Measurements from ENCODE around the gene SOAT1. TPM values are rescaled to one million over a fixed set of nuclear protein-coding genes. Genes with fewer than 3 reads are reported as not detected.

Gene SOAT1
- total and polyA plus RNA-seq, 2 of the 4 experiments (the other 2 are of a cell fraction): 19.5 to 19.8 TPM

DNA sequence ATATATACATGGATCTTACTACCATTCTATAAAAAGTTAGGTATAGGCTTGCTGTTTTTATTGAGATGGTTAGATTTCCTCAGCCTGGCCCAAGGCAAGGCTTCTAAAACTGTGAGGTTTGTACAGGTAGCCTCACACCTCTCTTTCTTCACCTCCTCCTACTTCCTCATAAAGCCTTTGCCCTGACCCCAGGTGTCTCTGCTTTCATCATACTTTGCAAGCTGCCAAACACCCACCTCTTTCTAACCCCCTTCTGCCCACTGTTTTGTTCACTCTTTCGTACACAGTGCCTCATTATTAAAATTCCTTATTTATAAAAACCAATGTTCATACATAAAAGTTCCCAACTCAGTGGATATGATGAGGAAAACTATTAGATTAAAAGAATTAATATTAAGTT lies 31.4 kb upstream of the SOAT1 start:
- no peaks in the 10 kb centered on the region for H3K9me1 ChIP-seq (ENCODE audit: insufficient read depth, low read length)
- no peak overlapping the region for H4K91ac ChIP-seq (ENCODE audit: insufficient read depth, low read depth, low read length)
- H2AK9ac ChIP-seq (replicated peaks; ENCODE audit: low read depth, low read length, poor library complexity): no peak overlapping the region
- in situ Hi-C loops (cut with MboI; ENCODE audit: low sequenced_read_pairs) (loop anchor here (25.0 kb wide), 1 partner anchor 325 kb away; the partner anchor contains the start of genes NPHS2 and TDRD5), intact Hi-C loops (cut with micrococcal nuclease) (no loop called here), dilution Hi-C loops (cut with HindIII; ENCODE audit: low sequenced_read_pairs, unreplicated experiment) (no loop called here)
- H3K9ac ChIP-seq (ENCODE audit: low read depth, low read length): no peak overlapping the region
- no peak overlapping the region for H3K4ac ChIP-seq (ENCODE audit: low read depth, low read length)
- no peak overlapping the region for H2AK5ac ChIP-seq (ENCODE audit: low read depth, low read length)
- 0 out of 2 replicates have a peak, but pooled peaks cover 2% of the 10 kb centered on the region for H3K27me3 ChIP-seq (ENCODE audit: control insufficient read depth, insufficient read depth, low read length)
- H3K56ac ChIP-seq (ENCODE audit: extremely low read depth, insufficient read depth, low read length): no peak overlapping the region
- no peak overlapping the region for H3K4me3 ChIP-seq (ENCODE audit: insufficient read depth, low read depth, low read length)
- H2BK20ac ChIP-seq (ENCODE audit: low read depth, low read length): no peak overlapping the region
- ATAC-seq (ENCODE audit: low read depth) (no peak), DNase-seq (no peak)
- no peak overlapping the region for H2BK15ac ChIP-seq (ENCODE audit: low read depth, low read length)
- H3K18ac ChIP-seq (ENCODE audit: low read depth, low read length): no peak overlapping the region
- no TSS peak for BruUV-seq (replicated peaks)
- no peak overlapping the region for H2BK5ac ChIP-seq (ENCODE audit: low read depth, low read length, poor library complexity, severe bottlenecking)
- no peaks in the 10 kb centered on the region for H3K36me3 ChIP-seq (ENCODE audit: control insufficient read depth, insufficient read depth, low read length)
- no peak overlapping the region for H3K14ac ChIP-seq (replicated peaks; ENCODE audit: low read depth, low read length)
- CTCF ChIA-PET: interaction anchor here (1.0 kb wide), 1 partner anchor 113 kb away, joined by 3 read pairs; no protein-coding TSS in a partner anchor
- no peaks in the 10 kb centered on the region for H3K9me3 ChIP-seq (ENCODE audit: control insufficient read depth, insufficient read depth, low read length)
- no peak overlapping the region for H2AFZ ChIP-seq (replicated peaks; ENCODE audit: low read length, poor library complexity)
- POLR2A ChIA-PET (ENCODE audit: unreplicated experiment): no interaction called here
- no peak overlapping the region for H3K4me2 ChIP-seq (ENCODE audit: low read depth, low read length)
- no peaks in the 10 kb centered on the region for H4K20me1 ChIP-seq (ENCODE audit: insufficient read depth, low read length)
- H3K23ac ChIP-seq (ENCODE audit: low read depth, low read length): no peak overlapping the region
- no peaks in the 10 kb centered on the region for H3K79me1 ChIP-seq (ENCODE audit: low read depth in 1 of 2, low read length in 2 of 2)
- no peak overlapping the region for H4K5ac ChIP-seq (ENCODE audit: low read depth, low read length)
- no peak overlapping the region for H2BK120ac ChIP-seq (ENCODE audit: low read depth, low read length)
- no peak overlapping the region for H3K27ac ChIP-seq (ENCODE audit: insufficient read depth, low read length)
- TF ChIP-seq, protein P1, sequence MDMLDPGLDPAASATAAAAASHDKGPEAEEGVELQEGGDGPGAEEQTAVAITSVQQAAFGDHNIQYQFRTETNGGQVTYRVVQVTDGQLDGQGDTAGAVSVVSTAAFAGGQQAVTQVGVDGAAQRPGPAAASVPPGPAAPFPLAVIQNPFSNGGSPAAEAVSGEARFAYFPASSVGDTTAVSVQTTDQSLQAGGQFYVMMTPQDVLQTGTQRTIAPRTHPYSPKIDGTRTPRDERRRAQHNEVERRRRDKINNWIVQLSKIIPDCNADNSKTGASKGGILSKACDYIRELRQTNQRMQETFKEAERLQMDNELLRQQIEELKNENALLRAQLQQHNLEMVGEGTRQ (IDR thresholded peaks at IDR 0.05; ENCODE audit: low read depth, low read length): no peak
- TF ChIP-seq CEBPB (IDR thresholded peaks at IDR 0.05; ENCODE audit: low read depth, low read length): no peak
- TF ChIP-seq CHD1 (IDR thresholded peaks at IDR 0.05; ENCODE audit: low read depth, low read length): no peak
- no peak for TF ChIP-seq FOS (IDR thresholded peaks at IDR 0.05; ENCODE audit: low read depth, low read length)
- no peak for TF ChIP-seq MAZ (IDR thresholded peaks at IDR 0.05; ENCODE audit: borderline replicate concordance, low read depth, low read length)
- TF ChIP-seq, protein P2, sequence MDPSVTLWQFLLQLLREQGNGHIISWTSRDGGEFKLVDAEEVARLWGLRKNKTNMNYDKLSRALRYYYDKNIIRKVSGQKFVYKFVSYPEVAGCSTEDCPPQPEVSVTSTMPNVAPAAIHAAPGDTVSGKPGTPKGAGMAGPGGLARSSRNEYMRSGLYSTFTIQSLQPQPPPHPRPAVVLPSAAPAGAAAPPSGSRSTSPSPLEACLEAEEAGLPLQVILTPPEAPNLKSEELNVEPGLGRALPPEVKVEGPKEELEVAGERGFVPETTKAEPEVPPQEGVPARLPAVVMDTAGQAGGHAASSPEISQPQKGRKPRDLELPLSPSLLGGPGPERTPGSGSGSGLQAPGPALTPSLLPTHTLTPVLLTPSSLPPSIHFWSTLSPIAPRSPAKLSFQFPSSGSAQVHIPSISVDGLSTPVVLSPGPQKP (IDR thresholded peaks at IDR 0.05; ENCODE audit: borderline replicate concordance, low read depth, low read length): no peak
- no peak for TF ChIP-seq BHLHE40 (IDR thresholded peaks at IDR 0.05; ENCODE audit: low read depth, low read length)
- TF ChIP-seq MAFK (IDR thresholded peaks at IDR 0.05; ENCODE audit: low read depth, low read length): no peak
- TF ChIP-seq, protein P3, sequence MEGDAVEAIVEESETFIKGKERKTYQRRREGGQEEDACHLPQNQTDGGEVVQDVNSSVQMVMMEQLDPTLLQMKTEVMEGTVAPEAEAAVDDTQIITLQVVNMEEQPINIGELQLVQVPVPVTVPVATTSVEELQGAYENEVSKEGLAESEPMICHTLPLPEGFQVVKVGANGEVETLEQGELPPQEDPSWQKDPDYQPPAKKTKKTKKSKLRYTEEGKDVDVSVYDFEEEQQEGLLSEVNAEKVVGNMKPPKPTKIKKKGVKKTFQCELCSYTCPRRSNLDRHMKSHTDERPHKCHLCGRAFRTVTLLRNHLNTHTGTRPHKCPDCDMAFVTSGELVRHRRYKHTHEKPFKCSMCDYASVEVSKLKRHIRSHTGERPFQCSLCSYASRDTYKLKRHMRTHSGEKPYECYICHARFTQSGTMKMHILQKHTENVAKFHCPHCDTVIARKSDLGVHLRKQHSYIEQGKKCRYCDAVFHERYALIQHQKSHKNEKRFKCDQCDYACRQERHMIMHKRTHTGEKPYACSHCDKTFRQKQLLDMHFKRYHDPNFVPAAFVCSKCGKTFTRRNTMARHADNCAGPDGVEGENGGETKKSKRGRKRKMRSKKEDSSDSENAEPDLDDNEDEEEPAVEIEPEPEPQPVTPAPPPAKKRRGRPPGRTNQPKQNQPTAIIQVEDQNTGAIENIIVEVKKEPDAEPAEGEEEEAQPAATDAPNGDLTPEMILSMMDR (conservative IDR thresholded peaks at IDR 0.05; ENCODE audit: low read depth, low read length): no peak
- no peak for TF ChIP-seq MXI1 (IDR thresholded peaks at IDR 0.05; ENCODE audit: borderline replicate concordance, low read depth, low read length)
- no peak for TF ChIP-seq POLR2A (IDR thresholded peaks at IDR 0.05; ENCODE audit: low read depth, low read length)
- TF ChIP-seq NFE2L2 (IDR thresholded peaks at IDR 0.05; ENCODE audit: low read depth, low read length): no peak
- TF ChIP-seq RFX5 (IDR thresholded peaks at IDR 0.05; ENCODE audit: low read depth, low read length): no peak
- TF ChIP-seq RCOR1 (IDR thresholded peaks at IDR 0.05; ENCODE audit: insufficient replicate concordance, low read length): no peak
- no peak for TF ChIP-seq RAD21 (IDR thresholded peaks at IDR 0.05; ENCODE audit: low read length)
- no peak for TF ChIP-seq SMC3 (IDR thresholded peaks at IDR 0.05; ENCODE audit: low read depth, low read length)
- no CpG with 5 or more reads among the region's 1 CpG for WGBS, 2 experiments (ENCODE audit: extremely low coverage in 2 of 2, insufficient read length in 1 of 2)
- no peaks in the 10 kb centered on the region for H3K4me1 ChIP-seq (ENCODE audit: control insufficient read depth, insufficient read depth, low read length)
- no peak overlapping the region for H4K8ac ChIP-seq (ENCODE audit: low read depth in 2 of 2, low read length in 2 of 2)
